Natural killer cell (primary cell): Measurements from ENCODE around the gene ETV7. TPM values are rescaled to one million over a fixed set of nuclear protein-coding genes. Genes with fewer than 3 reads are reported as not detected.

ENCODE experiments used
- ATAC-seq, 3 donors: fragments of 150-1000 bp in 2 of 3; fragments of 200-7000 bp in 1 of 3; cut with Tn5 transposase; 1 replicate in 1 of 3; 2 replicates in 2 of 3; pipeline ENCODE4 v1.10.0; 2021; ENCODE audit warnings: mild to moderate bottlenecking in 2 of 3, moderate library complexity in 2 of 3
- DNase-seq, 2 donors: peaks; one replicate each; pipeline versions ENCODE4 v3.0.0 to v3.0.0-alpha.2; 2013 to 2021; ENCODE audit warnings: mixed read lengths in 1 of 2
- H3K27ac ChIP-seq: one replicate; pipeline ENCODE4 v1.5.1; 2013; ENCODE audit warnings: mild to moderate bottlenecking, low read length
- H3K27me3 ChIP-seq: one replicate; pipeline ENCODE4 v1.6.1; 2013; ENCODE audit warnings: low read length; ENCODE audit not compliant: control insufficient read depth, insufficient read depth
- H3K36me3 ChIP-seq: one replicate; pipeline ENCODE4 v1.6.1; 2013; ENCODE audit warnings: low read length; ENCODE audit not compliant: control insufficient read depth, insufficient read depth
- H3K4me1 ChIP-seq: one replicate; pipeline ENCODE4 v1.6.1; 2013; ENCODE audit warnings: low read length; ENCODE audit not compliant: control insufficient read depth, insufficient read depth
- H3K4me3 ChIP-seq: one replicate; pipeline ENCODE4 v1.5.1; 2013; ENCODE audit warnings: low read length
- H3K9me3 ChIP-seq: one replicate; pipeline ENCODE4 v1.6.1; 2013; ENCODE audit warnings: low read length; ENCODE audit not compliant: control insufficient read depth, insufficient read depth
- H3K27ac Mint-ChIP-seq, 2 donors: one replicate each; pipeline ENCODE4 v1.8.0; 2022; ENCODE audit warnings: mild to moderate bottlenecking in 2 of 2, mixed read lengths in 2 of 2, moderate library complexity in 1 of 2
- H3K27me3 Mint-ChIP-seq, 2 donors: one replicate each; pipeline ENCODE4 v1.8.0; 2022; ENCODE audit warnings: low read depth in 2 of 2, mixed read lengths in 2 of 2
- H3K36me3 Mint-ChIP-seq: one replicate; pipeline ENCODE4 v1.8.0; 2022; ENCODE audit warnings: mixed read lengths
- H3K4me1 Mint-ChIP-seq, 2 donors: one replicate each; pipeline ENCODE4 v1.8.0; 2022; ENCODE audit warnings: mixed read lengths in 2 of 2
- H3K4me3 Mint-ChIP-seq: one replicate; pipeline ENCODE4 v1.8.0; 2022; ENCODE audit warnings: mild to moderate bottlenecking, moderate library complexity, mixed read lengths
- H3K9me3 Mint-ChIP-seq, 2 donors: one replicate each; pipeline ENCODE4 v1.8.0; 2022; ENCODE audit warnings: mixed read lengths in 2 of 2
- CTCF ChIP-seq: fragments of 200-600 bp; IDR thresholded peaks from one replicate; pipeline ENCODE4 v1.8.0; 2022; ENCODE audit warnings: antibody characterized with exemption
- WGBS: methylation state at CpG from one replicate; pipeline ENCODE4 v1.1.7; 2013; ENCODE audit warnings: missing lambda C conversion rate; ENCODE audit not compliant: insufficient coverage; 5-methylcytosine and 5-hydroxymethylcytosine counted together
- intact Hi-C: fragments of 100-400 bp; cut with micrococcal nuclease; formaldehyde crosslinking; loops from one replicate; pipeline ENCODE4 v1.14.2; 2022
- total RNA-seq, 4 donors: library from RNA; stranded (reverse); fragments of 120-200 nt in 1 of 4; gene quantifications; one replicate each; pipeline versions ENCODE4 v1.2.3 to v1.2.4, GENCODE V29; 2013 to 2022

Gene ETV7
- total RNA-seq, 3 donors from 2014 or later (not counting 1 experiment from before 2014, with no cell fraction given): 0.96 to 2.8 (median 1.7) TPM

DNA sequence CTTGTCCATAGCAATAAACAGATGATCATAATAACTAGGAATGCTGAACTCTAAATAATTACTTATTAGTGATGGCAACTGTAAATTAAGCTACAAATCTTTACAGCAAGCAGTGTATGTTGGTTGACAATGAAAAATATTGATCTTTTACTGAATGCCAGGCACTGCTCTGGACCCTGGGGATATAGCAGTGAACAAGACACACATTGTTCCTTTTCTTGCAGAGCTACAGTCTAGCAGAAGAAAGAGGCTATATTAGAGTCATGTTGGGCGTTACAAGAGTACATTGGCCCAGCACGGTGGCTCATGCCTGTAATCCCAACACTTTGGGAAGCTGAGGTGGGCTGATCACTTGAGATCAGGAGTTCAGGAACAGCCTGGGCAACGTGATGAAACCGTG lies 43.7 kb upstream of the ETV7 start:
- no peaks in the 10 kb centered on the region for H3K9me3 Mint-ChIP-seq
- Histone ChIP-seq H3K27me3 (no peaks in the 10 kb centered on the region), H3K4me1 (no peaks in the 10 kb centered on the region), H3K36me3 (no peaks in the 10 kb centered on the region), H3K27ac (no peak overlapping the region), H3K9me3 (no peaks in the 10 kb centered on the region), H3K4me3 (no peak overlapping the region)
- H3K27me3 Mint-ChIP-seq: no peaks in the 10 kb centered on the region
- no peak overlapping the region for H3K27ac Mint-ChIP-seq
- intact Hi-C loops: no loop called here
- 91% methylated on average over 4 of the region's 4 CpGs for WGBS
- DNase-seq: no peak
- no peaks in the 10 kb centered on the region for H3K36me3 Mint-ChIP-seq
- ATAC-seq: no peak
- no peaks in the 10 kb centered on the region for H3K4me1 Mint-ChIP-seq
- TF ChIP-seq CTCF: no peak
- no peak overlapping the region for H3K4me3 Mint-ChIP-seq

DNA sequence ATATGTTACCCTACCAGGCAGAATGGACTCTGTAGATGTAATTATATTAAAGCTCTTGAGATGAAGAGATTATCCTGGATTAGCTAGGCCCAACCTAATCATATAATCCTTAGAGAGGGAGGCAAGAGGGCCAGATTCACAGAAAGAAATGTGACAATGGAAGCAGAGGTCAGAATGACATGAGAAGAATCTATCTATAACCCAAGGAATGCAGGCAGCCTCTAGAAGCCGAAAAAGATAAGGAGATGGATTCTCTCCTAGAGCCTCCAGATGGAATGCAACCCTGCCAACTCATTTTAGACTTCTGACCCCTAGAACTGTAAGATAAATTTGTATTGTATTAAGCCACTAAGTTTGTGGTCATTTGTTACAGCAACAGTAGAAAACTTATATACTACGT lies 42.9 kb upstream of the ETV7 start:
- no peak overlapping the region for H3K27ac ChIP-seq
- H3K27me3 ChIP-seq: no peaks in the 10 kb centered on the region
- H3K27me3 Mint-ChIP-seq: no peaks in the 10 kb centered on the region
- H3K4me3 ChIP-seq: no peak overlapping the region
- no peaks in the 10 kb centered on the region for H3K9me3 ChIP-seq
- H3K27ac Mint-ChIP-seq: no peak overlapping the region
- no peak for DNase-seq
- no peaks in the 10 kb centered on the region for H3K4me1 ChIP-seq
- H3K9me3 Mint-ChIP-seq: no peaks in the 10 kb centered on the region
- TF ChIP-seq CTCF: no peak
- H3K36me3 Mint-ChIP-seq: no peaks in the 10 kb centered on the region
- WGBS: 100% methylated on average over 1 of the region's 2 CpGs
- no peak overlapping the region for H3K4me3 Mint-ChIP-seq
- intact Hi-C loops: no loop called here
- no peaks in the 10 kb centered on the region for H3K4me1 Mint-ChIP-seq
- H3K36me3 ChIP-seq: no peaks in the 10 kb centered on the region
- ATAC-seq: no peak

- H3K4me1 Mint-ChIP-seq: peaks cover under 1 to 1% of the 10 kb centered on the region in 2 donors
Measured at GRCh38 chr6:36428911-36429310, 41.4 kb upstream of the ETV7 start.

More at GRCh38 chr6:36428911-36429310, 41.4 kb upstream of the ETV7 start:
- Histone ChIP-seq H3K4me3 (no peak overlapping the region), H3K27me3 (no peaks in the 10 kb centered on the region), H3K9me3 (no peaks in the 10 kb centered on the region), H3K4me1 (peaks cover under 1% of the 10 kb centered on the region), H3K27ac (no peak overlapping the region), H3K36me3 (no peaks in the 10 kb centered on the region)
- no peak for TF ChIP-seq CTCF
- H3K27ac Mint-ChIP-seq: no peak overlapping the region
- no peaks in the 10 kb centered on the region for H3K9me3 Mint-ChIP-seq
- ATAC-seq (peak in 1 of 3 donors; percentile 52), DNase-seq (no peak)
- intact Hi-C loops: no loop called here
- H3K36me3 Mint-ChIP-seq: no peaks in the 10 kb centered on the region
- 96% methylated on average over 4 of the region's 4 CpGs for WGBS
- no peak overlapping the region for H3K4me3 Mint-ChIP-seq
- H3K27me3 Mint-ChIP-seq: no peaks in the 10 kb centered on the region
